Suprapubic skin (tissue), 4 donors: ENCODE data around the gene CCDC69.

Experiments used
- POLR2A ChIP-seq, 2 donors: fragments of 450-650 bp; IDR thresholded peaks; one replicate each; pipeline ENCODE4 v1.6.1; 2017; ENCODE audit warnings: antibody characterized with exemption in 2 of 2, mild to moderate bottlenecking in 2 of 2, moderate library complexity in 2 of 2
- POLR2AphosphoS5 ChIP-seq, 3 donors: sonication (generic); formaldehyde crosslinking; IDR thresholded peaks; one replicate each; pipeline ENCODE4 v1.6.1; 2017; ENCODE audit warnings: antibody characterized with exemption in 3 of 3
- TF ChIP-seq, protein P1 (sequence below), 2 donors: fragments of 200-600 bp in 1 of 2; fragments of 450-650 bp in 1 of 2; sonication (generic) in 1 of 2; IDR thresholded peaks; one replicate each; pipeline ENCODE4 v1.5.1; 2016 to 2019; ENCODE audit warnings: antibody characterized with exemption in 2 of 2, mild to moderate bottlenecking in 1 of 2, moderate library complexity in 1 of 2

DNA sequence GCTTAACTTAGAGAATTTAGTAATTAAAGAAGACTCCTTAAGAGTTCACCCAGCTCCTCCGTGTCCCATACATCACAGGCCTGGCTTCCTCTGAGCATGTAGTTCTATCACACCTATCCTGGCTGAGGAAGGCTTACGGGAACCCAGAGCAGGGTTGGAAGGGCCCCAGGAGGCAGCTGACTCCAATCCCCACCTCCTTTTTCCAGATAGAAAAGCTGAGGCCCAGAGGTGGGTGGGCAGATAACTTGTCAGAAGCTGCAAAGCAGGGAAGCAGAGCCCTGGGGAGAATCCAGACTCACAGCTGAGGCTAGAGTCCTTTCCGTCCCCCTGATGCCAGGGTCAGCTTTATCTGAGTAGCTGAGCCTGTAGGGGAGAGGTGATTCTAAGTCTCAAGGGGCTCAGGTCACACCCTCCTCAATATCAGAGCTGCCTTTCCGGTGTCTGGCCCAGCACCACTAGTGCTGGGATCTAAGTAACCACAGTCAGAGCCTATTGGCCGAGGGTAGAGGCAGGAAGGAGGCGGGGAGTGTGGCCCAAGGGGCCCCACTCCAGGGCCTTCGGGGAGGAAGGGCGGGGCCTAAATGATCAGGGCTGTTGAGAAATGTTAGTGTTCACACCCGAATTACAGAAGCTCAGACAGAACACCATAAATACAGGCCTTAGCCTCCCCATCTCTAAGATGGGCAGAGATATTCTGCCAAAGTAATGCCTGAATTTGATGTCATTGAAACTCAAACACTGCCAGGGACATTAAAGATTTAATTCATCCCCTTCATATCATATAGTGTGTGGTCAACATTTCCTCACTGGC is 9.9 kb downstream of the CCDC69 start:
- TF ChIP-seq, protein P1, sequence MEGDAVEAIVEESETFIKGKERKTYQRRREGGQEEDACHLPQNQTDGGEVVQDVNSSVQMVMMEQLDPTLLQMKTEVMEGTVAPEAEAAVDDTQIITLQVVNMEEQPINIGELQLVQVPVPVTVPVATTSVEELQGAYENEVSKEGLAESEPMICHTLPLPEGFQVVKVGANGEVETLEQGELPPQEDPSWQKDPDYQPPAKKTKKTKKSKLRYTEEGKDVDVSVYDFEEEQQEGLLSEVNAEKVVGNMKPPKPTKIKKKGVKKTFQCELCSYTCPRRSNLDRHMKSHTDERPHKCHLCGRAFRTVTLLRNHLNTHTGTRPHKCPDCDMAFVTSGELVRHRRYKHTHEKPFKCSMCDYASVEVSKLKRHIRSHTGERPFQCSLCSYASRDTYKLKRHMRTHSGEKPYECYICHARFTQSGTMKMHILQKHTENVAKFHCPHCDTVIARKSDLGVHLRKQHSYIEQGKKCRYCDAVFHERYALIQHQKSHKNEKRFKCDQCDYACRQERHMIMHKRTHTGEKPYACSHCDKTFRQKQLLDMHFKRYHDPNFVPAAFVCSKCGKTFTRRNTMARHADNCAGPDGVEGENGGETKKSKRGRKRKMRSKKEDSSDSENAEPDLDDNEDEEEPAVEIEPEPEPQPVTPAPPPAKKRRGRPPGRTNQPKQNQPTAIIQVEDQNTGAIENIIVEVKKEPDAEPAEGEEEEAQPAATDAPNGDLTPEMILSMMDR (IDR thresholded peaks at IDR 0.05): no peak
- no peak for TF ChIP-seq POLR2A (IDR thresholded peaks at IDR 0.05)
- no peak for TF ChIP-seq POLR2AphosphoS5 (IDR thresholded peaks at IDR 0.05)
